OCI-LY3 (cell line): Measurements from ENCODE around the gene PLEKHA3.

ENCODE experiments used
- H2AFZ ChIP-seq: fragments of 200-600, 300-600 bp; shearing (Covaris generic); 2 replicates; pipeline ENCODE4 v1.6.0; 2014; ENCODE audit warnings: antibody characterized with exemption, low read depth, low read length
- H3K27ac ChIP-seq: fragments of 200-600, 300-600 bp; sonication (generic); 2 replicates; pipeline ENCODE4 v1.5.1; 2014; ENCODE audit warnings: mild to moderate bottlenecking, low read length, moderate library complexity, mixed read lengths
- H3K27me3 ChIP-seq: fragments of 200-600, 300-600 bp; sonication (generic); 2 replicates; pipeline ENCODE4 v1.6.1; 2014; ENCODE audit warnings: low read depth, low read length, mixed read lengths
- H3K36me3 ChIP-seq: fragments of 200-600, 300-600 bp; sonication (generic); replicated peaks from 2 replicates; pipeline ENCODE3; 2014; ENCODE audit warnings: low read depth, low read length, mixed read lengths
- H3K4me1 ChIP-seq: fragments of 300-600, 200-600 bp; sonication (generic); 2 replicates; pipeline ENCODE4 v1.6.1; 2014; ENCODE audit warnings: low read length, mixed read lengths
- H3K4me2 ChIP-seq: fragments of 200-600, 300-600 bp; sonication (generic); 2 replicates; pipeline ENCODE4 v1.6.1; 2014; ENCODE audit warnings: low read length, mixed read lengths
- H3K4me3 ChIP-seq: fragments of 300-600, 200-600 bp; sonication (generic); 2 replicates; pipeline ENCODE4 v1.5.1; 2014; ENCODE audit warnings: antibody characterized with exemption, mild to moderate bottlenecking, low read length, moderate library complexity
- H3K79me2 ChIP-seq: fragments of 300-600, 200-600 bp; shearing (Covaris generic); 2 replicates; pipeline ENCODE4 v1.6.1; 2014; ENCODE audit warnings: mild to moderate bottlenecking, low read length, mixed read lengths
- H3K9ac ChIP-seq: fragments of 300-600, 200-600 bp; shearing (Covaris generic); 2 replicates; pipeline ENCODE4 v1.6.0; 2014; ENCODE audit warnings: mild to moderate bottlenecking, low read length, moderate library complexity
- H3K9me3 ChIP-seq: fragments of 200-600, 300-600 bp; shearing (Covaris generic); 2 replicates; pipeline ENCODE4 v1.6.1; 2014; ENCODE audit warnings: low read length, mixed read lengths; ENCODE audit not compliant: insufficient read depth
- H4K20me1 ChIP-seq: fragments of 200-600, 300-600 bp; sonication (generic); 2 replicates; pipeline ENCODE4 v1.6.1; 2016; ENCODE audit warnings: low read length, mixed read lengths; ENCODE audit not compliant: insufficient read depth
- CTCF ChIP-seq: fragments of 200-600, 300-600 bp; sonication (generic); IDR thresholded peaks from 2 replicates; pipeline ENCODE4 v1.5.1; 2014; ENCODE audit warnings: antibody characterized with exemption, low read length, low read depth
- EZH2phosphoT487 ChIP-seq: fragments of 200-600 bp; shearing (Covaris generic); IDR thresholded peaks from 2 replicates; pipeline ENCODE4 v1.6.1; 2018; ENCODE audit warnings: antibody characterized with exemption, mixed run types, low read depth

Gene PLEKHA3

DNA sequence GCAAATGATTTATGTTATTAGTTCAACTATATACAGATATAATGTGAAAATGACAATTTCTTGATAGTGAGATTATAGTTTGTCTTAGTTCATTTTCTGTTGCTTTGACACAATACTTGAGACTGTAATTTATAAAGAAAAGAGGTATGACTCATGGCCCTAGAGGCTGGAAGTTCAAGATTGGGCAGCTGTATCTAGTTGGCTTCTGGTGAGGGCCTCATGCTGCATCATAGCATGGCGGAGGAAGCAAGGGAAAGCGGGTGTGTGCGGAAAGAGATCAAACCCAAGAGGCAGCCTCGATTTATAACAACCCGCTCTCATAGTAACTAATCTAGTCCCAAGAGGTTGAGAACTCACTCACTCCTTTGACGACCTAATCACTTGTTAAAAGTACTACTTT lies 11.4 kb downstream of the PLEKHA3 start:
- H3K27ac ChIP-seq, result no peak overlapping the region
- no peak overlapping the region for H2AFZ ChIP-seq
- H3K4me1 ChIP-seq, result peaks cover 7% of the 10 kb centered on the region
- H3K36me3 ChIP-seq, result peaks cover 37% of the 10 kb centered on the region
- H3K27me3 ChIP-seq, result no peaks in the 10 kb centered on the region
- no peak overlapping the region for H3K9ac ChIP-seq
- no peak overlapping the region for H3K4me2 ChIP-seq
- peaks cover 6% of the 10 kb centered on the region; the same call in 1 of the 2 replicates for H4K20me1 ChIP-seq
- H3K4me3 ChIP-seq, result no peak overlapping the region
- no peaks in the 10 kb centered on the region for H3K9me3 ChIP-seq
- TF ChIP-seq EZH2phosphoT487 (no peak), CTCF (no peak)
- no peaks in the 10 kb centered on the region; the same call in 1 of the 2 replicates for H3K79me2 ChIP-seq

GRCh38 chr2:178496049-178496448 lies 15.8 kb downstream of the PLEKHA3 start:
- H3K4me1 ChIP-seq, result peaks cover 7% of the 10 kb centered on the region
- no peaks in the 10 kb centered on the region for H3K9me3 ChIP-seq
- no peak for TF ChIP-seq EZH2phosphoT487
- no peak for TF ChIP-seq CTCF
- H4K20me1 ChIP-seq, result no peaks in the 10 kb centered on the region
- no peak overlapping the region for H3K9ac ChIP-seq
- no peak overlapping the region for H3K4me3 ChIP-seq
- H3K36me3 ChIP-seq, result peaks cover 34% of the 10 kb centered on the region
- H3K27me3 ChIP-seq, result no peaks in the 10 kb centered on the region
- no peak overlapping the region for H2AFZ ChIP-seq
- no peaks in the 10 kb centered on the region for H3K79me2 ChIP-seq
- no peak overlapping the region for H3K4me2 ChIP-seq
- H3K27ac ChIP-seq, result no peak overlapping the region

- no peak for TF ChIP-seq EZH2phosphoT487
- no peak for TF ChIP-seq CTCF
- Histone ChIP-seq H3K27ac (no peak overlapping the region), H3K4me1 (peaks cover 11% of the 10 kb centered on the region), H3K27me3 (no peaks in the 10 kb centered on the region), H3K9me3 (no peaks in the 10 kb centered on the region), H3K9ac (no peak overlapping the region), H2AFZ (no peak overlapping the region), H3K4me2 (no peak overlapping the region), H4K20me1 (no peaks in the 10 kb centered on the region), H3K36me3 (peaks cover 44% of the 10 kb centered on the region), H3K4me3 (no peak overlapping the region), H3K79me2 (no peaks in the 10 kb centered on the region)
Observed at GRCh38 chr2:178498137-178498536, 17.9 kb downstream of the PLEKHA3 start.

DNA sequence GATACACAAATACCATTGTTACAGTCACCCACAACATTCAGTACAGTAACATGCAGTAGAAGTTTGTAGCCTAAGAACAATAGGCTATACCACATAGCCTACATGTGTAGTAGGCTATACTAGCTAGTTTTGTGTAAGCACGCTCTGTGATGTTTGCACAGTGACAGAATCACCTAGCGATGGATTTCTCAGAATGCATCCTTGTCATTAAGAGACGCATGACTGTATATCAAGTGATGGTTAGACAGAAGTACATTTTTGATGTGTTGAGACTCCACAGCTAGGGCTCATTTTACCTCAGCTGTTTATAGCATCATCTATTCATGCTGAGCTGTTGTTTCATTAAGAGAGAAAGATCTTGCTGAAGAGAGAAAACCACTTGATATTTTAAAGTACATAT lies 19.4 kb downstream of the PLEKHA3 start:
- no peaks in the 10 kb centered on the region for H3K79me2 ChIP-seq
- H3K4me3 ChIP-seq, result no peak overlapping the region
- H3K4me1 ChIP-seq, result peaks cover 15% of the 10 kb centered on the region
- no peak overlapping the region for H3K4me2 ChIP-seq
- no peak overlapping the region for H3K27ac ChIP-seq
- TF ChIP-seq CTCF, result no peak
- TF ChIP-seq EZH2phosphoT487, result no peak
- H3K9me3 ChIP-seq, result no peaks in the 10 kb centered on the region
- H3K9ac ChIP-seq, result no peak overlapping the region
- H2AFZ ChIP-seq, result no peak overlapping the region
- no peaks in the 10 kb centered on the region for H4K20me1 ChIP-seq
- peaks cover 36% of the 10 kb centered on the region for H3K36me3 ChIP-seq
- no peaks in the 10 kb centered on the region for H3K27me3 ChIP-seq
